Bronchial epithelial cell (primary cell): ENCODE results near the gene BCAS3. TPM values are rescaled to one million over a fixed set of nuclear protein-coding genes. Genes with fewer than 3 reads are reported as not detected.

Source experiments
- DNase-seq: peaks from one replicate; pipeline ENCODE4 v3.0.0-alpha.2; 2010; ENCODE audit warnings: low read depth
- FAIRE-seq: peaks from 2 replicates; lab custom pipeline; 2011; peaks lifted over from hg19 to GRCh38; lab: Jason Lieb, UNC
- H3K27me3 ChIP-seq: 2 replicates; pipeline ENCODE4 v1.5.1; 2011; ENCODE audit warnings: low read length; ENCODE audit not compliant: control insufficient read depth, insufficient read depth
- H3K36me3 ChIP-seq: 2 replicates; pipeline ENCODE4 v1.5.1; 2011; ENCODE audit warnings: low read length; ENCODE audit not compliant: control insufficient read depth, insufficient read depth
- H3K4me3 ChIP-seq: 2 replicates; pipeline ENCODE4 v1.5.1; 2011; ENCODE audit warnings: mild to moderate bottlenecking, low read depth, low read length, control low read depth
- CTCF ChIP-seq: IDR thresholded peaks from 2 replicates; pipeline ENCODE4 v1.5.1; 2011; ENCODE audit warnings: mild to moderate bottlenecking, moderate library complexity, low read length, control low read depth, inconsistent platforms; ENCODE audit not compliant: insufficient read depth, severe bottlenecking
- total RNA-seq: library from RNA; depleted of rRNA; stranded (reverse); fragments of >200 nt; gene quantifications from 2 replicates; pipeline ENCODE4 v1.2.1, GENCODE V29; 2014

BCAS3 gene
- total RNA-seq, 1 donor from 2014 or later, result 10.3 TPM

GRCh38 chr17:60902399-60902798 lies 224.7 kb downstream of the BCAS3 start:
- Histone ChIP-seq H3K4me3 (no peak overlapping the region), H3K36me3 (no peaks in the 10 kb centered on the region), H3K27me3 (no peaks in the 10 kb centered on the region)
- no peak for TF ChIP-seq CTCF
- no peak for DNase-seq
- FAIRE-seq, result no peak

- FAIRE-seq, result no peak
- Histone ChIP-seq H3K4me3 (no peak overlapping the region), H3K27me3 (no peaks in the 10 kb centered on the region), H3K36me3 (no peaks in the 10 kb centered on the region)
- DNase-seq, result no peak
- no peak for TF ChIP-seq CTCF
Measured at GRCh38 chr17:60904582-60904981, 226.9 kb downstream of the BCAS3 start.

GRCh38 chr17:60905709-60906108 lies 228.1 kb downstream of the BCAS3 start:
- no peak for FAIRE-seq
- TF ChIP-seq CTCF, result no peak
- no peaks in the 10 kb centered on the region for H3K27me3 ChIP-seq
- DNase-seq, result no peak
- no peak overlapping the region for H3K4me3 ChIP-seq
- no peaks in the 10 kb centered on the region for H3K36me3 ChIP-seq

- H3K36me3 ChIP-seq, result no peaks in the 10 kb centered on the region
- no peaks in the 10 kb centered on the region for H3K27me3 ChIP-seq
- TF ChIP-seq CTCF, result no peak
- H3K4me3 ChIP-seq, result no peak overlapping the region
- DNase-seq (no peak), FAIRE-seq (no peak)
Measured at GRCh38 chr17:60908324-60908723, 230.7 kb downstream of the BCAS3 start.

GRCh38 chr17:60909405-60909804 lies 231.8 kb downstream of the BCAS3 start:
- TF ChIP-seq CTCF, result no peak
- FAIRE-seq, result no peak
- DNase-seq, result no peak
- no peak overlapping the region for H3K4me3 ChIP-seq
- H3K36me3 ChIP-seq, result no peaks in the 10 kb centered on the region
- H3K27me3 ChIP-seq, result no peaks in the 10 kb centered on the region

GRCh38 chr17:60910415-60910814 lies 232.8 kb downstream of the BCAS3 start:
- Histone ChIP-seq H3K4me3 (no peak overlapping the region), H3K27me3 (no peaks in the 10 kb centered on the region), H3K36me3 (no peaks in the 10 kb centered on the region)
- TF ChIP-seq CTCF, result no peak
- DNase-seq (no peak), FAIRE-seq (no peak)
